Measurements from ENCODE around the gene ANAPC1. TPM values are rescaled to one million over a fixed set of nuclear protein-coding genes. Genes with fewer than 3 reads are reported as not detected.
"Not testable (repeated sequence)": the region's sequence is repeated elsewhere in the genome, so short reads cannot be mapped to it uniquely, and the experiment has no call there.

The ANAPC1 gene
- total and polyA plus RNA-seq, 2 experiments from 2014 or later = 17.8 to 175 TPM

- H3K36me3 Mint-ChIP-seq (ENCODE audit: low read depth) = no peaks in the 10 kb centered on the region
- peak overlapping the region; percentile 49 for H3K4me2 ChIP-seq
- H3K27ac ChIP-seq (ENCODE audit: low read depth) = no peak overlapping the region
- 0 out of 2 replicates have a peak overlapping the region, but pooled peaks have one; percentile 18 for H3K4me3 ChIP-seq
- H3K9me3 Mint-ChIP-seq = no peaks in the 10 kb centered on the region
- no peaks in the 10 kb centered on the region for H4K20me1 ChIP-seq (replicated peaks; ENCODE audit: insufficient read depth)
- ATAC-seq (peak; percentile 14; the same call in 1 of the 3 replicates), DNase-seq (ENCODE audit: low spot score) (no peak)
- peaks cover 50% of the 10 kb centered on the region for H3K4me1 Mint-ChIP-seq
- H3K9me2 ChIP-seq (ENCODE audit: insufficient read depth) = no peaks in the 10 kb centered on the region
- no peaks in the 10 kb centered on the region for H3K36me3 ChIP-seq (ENCODE audit: insufficient read depth)
- H3K4me3 Mint-ChIP-seq = no peak overlapping the region; the same call in 2 of the 3 replicates
- no peak for TF ChIP-seq ZNF114 (CRISPR knock-in tag; IDR thresholded peaks at IDR 0.05)
- no peak for TF ChIP-seq EZH2 (IDR thresholded peaks at IDR 0.05; ENCODE audit: low read depth, unreplicated experiment)
- no peak for TF ChIP-seq REST (IDR thresholded peaks at IDR 0.05; ENCODE audit: unreplicated experiment)
- TF ChIP-seq, protein P1, sequence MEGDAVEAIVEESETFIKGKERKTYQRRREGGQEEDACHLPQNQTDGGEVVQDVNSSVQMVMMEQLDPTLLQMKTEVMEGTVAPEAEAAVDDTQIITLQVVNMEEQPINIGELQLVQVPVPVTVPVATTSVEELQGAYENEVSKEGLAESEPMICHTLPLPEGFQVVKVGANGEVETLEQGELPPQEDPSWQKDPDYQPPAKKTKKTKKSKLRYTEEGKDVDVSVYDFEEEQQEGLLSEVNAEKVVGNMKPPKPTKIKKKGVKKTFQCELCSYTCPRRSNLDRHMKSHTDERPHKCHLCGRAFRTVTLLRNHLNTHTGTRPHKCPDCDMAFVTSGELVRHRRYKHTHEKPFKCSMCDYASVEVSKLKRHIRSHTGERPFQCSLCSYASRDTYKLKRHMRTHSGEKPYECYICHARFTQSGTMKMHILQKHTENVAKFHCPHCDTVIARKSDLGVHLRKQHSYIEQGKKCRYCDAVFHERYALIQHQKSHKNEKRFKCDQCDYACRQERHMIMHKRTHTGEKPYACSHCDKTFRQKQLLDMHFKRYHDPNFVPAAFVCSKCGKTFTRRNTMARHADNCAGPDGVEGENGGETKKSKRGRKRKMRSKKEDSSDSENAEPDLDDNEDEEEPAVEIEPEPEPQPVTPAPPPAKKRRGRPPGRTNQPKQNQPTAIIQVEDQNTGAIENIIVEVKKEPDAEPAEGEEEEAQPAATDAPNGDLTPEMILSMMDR (conservative IDR thresholded peaks at IDR 0.05; ENCODE audit: low read depth in 2 of 2) = no peak
- no peak for TF ChIP-seq CREB1 (CRISPR knock-in tag; IDR thresholded peaks at IDR 0.05; ENCODE audit: low read depth)
- no peak for TF ChIP-seq ZNF331 (CRISPR knock-in tag; IDR thresholded peaks at IDR 0.05; ENCODE audit: low read depth)
- no peak for TF ChIP-seq POLR2AphosphoS5 (IDR thresholded peaks at IDR 0.05; ENCODE audit: low read depth)
- TF ChIP-seq EZH2phosphoT487 (IDR thresholded peaks at IDR 0.05; ENCODE audit: unreplicated experiment) = no peak
- TF ChIP-seq ZNF462 (CRISPR knock-in tag; IDR thresholded peaks at IDR 0.05) = no peak
- TF ChIP-seq NANOG (IDR thresholded peaks at IDR 0.05; ENCODE audit: borderline replicate concordance) = no peak
- no peak overlapping the region for H3K27ac Mint-ChIP-seq
- H3F3A ChIP-seq (replicated peaks; ENCODE audit: low read depth) = peaks cover 2% of the 10 kb centered on the region; the same call in 1 of the 2 replicates
- H3K4me1 ChIP-seq (ENCODE audit: insufficient read depth) = peaks cover 41% of the 10 kb centered on the region
- H2AFZ ChIP-seq = no peak overlapping the region
- no peaks in the 10 kb centered on the region for H3K27me3 ChIP-seq (ENCODE audit: insufficient read depth)
- no peaks in the 10 kb centered on the region for H3K79me2 ChIP-seq (replicated peaks; ENCODE audit: insufficient read depth)
- no peaks in the 10 kb centered on the region for H3K27me3 Mint-ChIP-seq (ENCODE audit: insufficient read depth, low read depth, poor library complexity)
Observed at GRCh38 chr2:111905990-111906735, 22.2 kb upstream of the ANAPC1 start.

- H2AFZ ChIP-seq; H3K36me3 ChIP-seq (ENCODE audit: insufficient read depth); H3K27ac Mint-ChIP-seq; H3K79me2 ChIP-seq (replicated peaks; ENCODE audit: insufficient read depth); H3K4me3 Mint-ChIP-seq; H3K9me2 ChIP-seq (ENCODE audit: insufficient read depth); ATAC-seq; H3K4me3 ChIP-seq; H3K27me3 Mint-ChIP-seq (ENCODE audit: insufficient read depth, low read depth, poor library complexity); H3K36me3 Mint-ChIP-seq (ENCODE audit: low read depth); H3K27ac ChIP-seq (ENCODE audit: low read depth); H3K4me2 ChIP-seq; H3K27me3 ChIP-seq (ENCODE audit: insufficient read depth); DNase-seq (ENCODE audit: low spot score); H4K20me1 ChIP-seq (replicated peaks; ENCODE audit: insufficient read depth); H3F3A ChIP-seq (replicated peaks; ENCODE audit: low read depth); H3K9me3 Mint-ChIP-seq: not testable (repeated sequence)
- peaks cover 41% of the 10 kb centered on the region for H3K4me1 ChIP-seq (ENCODE audit: insufficient read depth)
- H3K4me1 Mint-ChIP-seq = peaks cover 50% of the 10 kb centered on the region
Observed at GRCh38 chr2:111905475-111905869, 21.5 kb upstream of the ANAPC1 start.
